Posterior cingulate gyrus (tissue), 11 donors: ENCODE results near the gene MARK2.

ENCODE experiments used
- DNase-seq, 10 donors: peaks; one replicate each; pipeline versions ENCODE4 v3.0.0 to v3.0.0-alpha.2; 2020 to 2021; ENCODE audit warnings: mixed read lengths in 3 of 10
- intact Hi-C: fragments of 100-400 bp; cut with DNase I; formaldehyde crosslinking; loops from one replicate; pipeline ENCODE4 v1.15.1; 2023

Gene MARK2

GRCh38 chr11:63826471-63827190 is 12.3 kb upstream of the MARK2 start:
- peak in 1 of 10 donors; percentile 72 for DNase-seq
- intact Hi-C loops = no loop called here

- peak in 2 of 10 donors; percentile 65 to 79 for DNase-seq
- intact Hi-C loops = no loop called here
Observed at GRCh38 chr11:63829823-63830489, 9.0 kb upstream of the MARK2 start.

- DNase-seq = peak in 1 of 10 donors; percentile 11
Observed at GRCh38 chr11:63831326-63831725, 7.6 kb upstream of the MARK2 start.

GRCh38 chr11:63832336-63832735 is 6.6 kb upstream of the MARK2 start:
- intact Hi-C loops = no loop called here
- DNase-seq = peak in 2 of 10 donors; percentile 12 to 45

More at GRCh38 chr11:63831326-63831725, 7.6 kb upstream of the MARK2 start:
- intact Hi-C loops = no loop called here

GRCh38 chr11:63833048-63833447 is 5.9 kb upstream of the MARK2 start:
- intact Hi-C loops = no loop called here

GRCh38 chr11:63834535-63835157 is 4.3 kb upstream of the MARK2 start:
- intact Hi-C loops = no loop called here
- DNase-seq = peak in 2 of 10 donors; percentile 29 to 69

More at GRCh38 chr11:63833048-63833447, 5.9 kb upstream of the MARK2 start:
- DNase-seq = peak in 2 of 10 donors; percentile 8 to 24

- intact Hi-C loops = no loop called here
- DNase-seq = peak in 2 of 10 donors; percentile 18 to 66
Observed at GRCh38 chr11:63835158-63835545, 3.8 kb upstream of the MARK2 start.

GRCh38 chr11:63837027-63837688 is 1.8 kb upstream of the MARK2 start:
- intact Hi-C loops = loop anchor here (1.0 to 2.0 kb wide), 2 partner anchors 36 to 109 kb away; no protein-coding TSS in a partner anchor
- DNase-seq = peak in 9 of 10 donors; percentile 63 to 95 (median 83)

- intact Hi-C loops = loop anchor here (1.0 to 2.0 kb wide), 4 partner anchors 35 to 311 kb away; no protein-coding TSS in a partner anchor
- peak in 2 of 10 donors; percentile 42 to 56 for DNase-seq
Observed at GRCh38 chr11:63837739-63838138, 1.2 kb upstream of the MARK2 start.

- DNase-seq = peak in 2 of 10 donors; percentile 63 to 83
Observed at GRCh38 chr11:63838150-63838677, 696 bp upstream of the MARK2 start.

GRCh38 chr11:63839508-63840355 is 822 bp downstream of the MARK2 start:
- intact Hi-C loops = loop anchor here (2.0 kb wide), 2 partner anchors 67 to 309 kb away; no protein-coding TSS in a partner anchor
- peak in 4 of 10 donors; percentile 29 to 86 (median 56) for DNase-seq

More at GRCh38 chr11:63838150-63838677, 696 bp upstream of the MARK2 start:
- intact Hi-C loops = loop anchor here (2.0 kb wide), 2 partner anchors 69 to 311 kb away; no protein-coding TSS in a partner anchor

GRCh38 chr11:63840356-63841060 is 1.6 kb downstream of the MARK2 start:
- DNase-seq = peak in 1 of 10 donors; percentile 18
- intact Hi-C loops = no loop called here

- intact Hi-C loops = no loop called here
- DNase-seq = peak in 5 of 10 donors; percentile 27 to 88 (median 37)
Observed at GRCh38 chr11:63841554-63841953, 2.6 kb downstream of the MARK2 start.

- DNase-seq = peak in 2 of 10 donors; percentile 30 to 35
- intact Hi-C loops = no loop called here
Observed at GRCh38 chr11:63843041-63843440, 4.1 kb downstream of the MARK2 start.

- peak in 1 of 10 donors; percentile 2 for DNase-seq
- intact Hi-C loops = no loop called here
Observed at GRCh38 chr11:63844836-63845235, 5.9 kb downstream of the MARK2 start.

- intact Hi-C loops = no loop called here
- DNase-seq = peak in 2 of 10 donors; percentile 6 to 25
Observed at GRCh38 chr11:63845303-63845702, 6.4 kb downstream of the MARK2 start.

GRCh38 chr11:63845911-63846310 is 7.0 kb downstream of the MARK2 start:
- peak in 2 of 10 donors; percentile 21 to 49 for DNase-seq
- intact Hi-C loops = no loop called here

GRCh38 chr11:63846897-63847296 is 8.0 kb downstream of the MARK2 start:
- intact Hi-C loops = no loop called here
- DNase-seq = peak in 2 of 10 donors; percentile 7 to 12
